HepG2 (cell line): ENCODE results near the gene NT5DC1. TPM values are rescaled to one million over a fixed set of nuclear protein-coding genes. Genes with fewer than 3 reads are reported as not detected.

Experiments used
- RARG ChIP-seq: sonication (generic); formaldehyde crosslinking; IDR thresholded peaks from 2 replicates; pipeline ENCODE4 v1.4.0; 2020; ENCODE audit warnings: low read depth, mild to moderate bottlenecking, missing genetic modification reagents
- REL ChIP-seq: sonication (generic); formaldehyde crosslinking; conservative IDR thresholded peaks from 2 replicates; pipeline ENCODE4 v1.8.0; 2022; ENCODE audit warnings: mild to moderate bottlenecking, missing genetic modification reagents, moderate library complexity
- SATB2 ChIP-seq: sonication (generic); formaldehyde crosslinking; IDR thresholded peaks from 2 replicates; pipeline ENCODE4 v1.5.0; 2020; ENCODE audit warnings: missing genetic modification reagents
- ZFP36L2 ChIP-seq: sonication (generic); formaldehyde crosslinking; IDR thresholded peaks from 2 replicates; pipeline ENCODE4 v1.4.0; 2020; ENCODE audit warnings: missing genetic modification reagents
- ZNF407 ChIP-seq: sonication (generic); formaldehyde crosslinking; IDR thresholded peaks from one replicate; pipeline ENCODE4 v1.5.1; 2020; ENCODE audit warnings: mild to moderate bottlenecking, missing genetic modification reagents; ENCODE audit errors: not compliant biosample characterization
- ZNF546 ChIP-seq: sonication (generic); formaldehyde crosslinking; conservative IDR thresholded peaks from 2 replicates; pipeline ENCODE4 v1.8.1; 2023; ENCODE audit warnings: mild to moderate bottlenecking, missing genetic modification reagents
- ZNF567 ChIP-seq: sonication (generic); formaldehyde crosslinking; IDR thresholded peaks from 2 replicates; pipeline ENCODE4 v1.8.1; 2023; ENCODE audit warnings: mild to moderate bottlenecking, missing genetic modification reagents, borderline replicate concordance
- ZNF740 ChIP-seq: sonication (generic); formaldehyde crosslinking; IDR thresholded peaks from 2 replicates; pipeline ENCODE4 v1.4.0; 2020; ENCODE audit warnings: missing genetic modification reagents
- ZNF766 ChIP-seq: sonication (generic); formaldehyde crosslinking; IDR thresholded peaks from 2 replicates; pipeline ENCODE4 v1.5.0; 2020; ENCODE audit warnings: missing genetic modification reagents, borderline replicate concordance
- ZNF777 ChIP-seq: sonication (generic); formaldehyde crosslinking; IDR thresholded peaks from 2 replicates; pipeline ENCODE4 v1.4.0; 2020; ENCODE audit warnings: missing genetic modification reagents
- polyA plus RNA-seq, 8 experiments: library from polyadenylated mRNA; depleted of rRNA in 3 of 8; stranded (reverse) in 7 of 8; unstranded in 1 of 8; fragments of >200 nt; fragmentation: Illumina TruSeq in 4 of 8; extraction: Trizol in 4 of 8; gene quantifications; 2 replicates each; pipeline versions ENCODE4 v1.2.1 to v1.2.3, GENCODE V29; 2011 to 2016; ENCODE audit warnings: low read depth in 4 of 8, missing spikeins in 1 of 8, mixed read lengths in 1 of 8; ENCODE audit not compliant: insufficient read depth in 1 of 8
- total RNA-seq, 5 experiments: library from RNA; depleted of rRNA; stranded (reverse); fragments of >200 nt; fragmentation: Illumina TruSeq; extraction: Trizol; gene quantifications; 2 replicates each; pipeline ENCODE4 v1.2.3, GENCODE V29; 2016; ENCODE audit warnings: low read depth in 1 of 5
- TF ChIP-seq, protein P1 (sequence below): sonication (generic); formaldehyde crosslinking; IDR thresholded peaks from 2 replicates; pipeline ENCODE4 v1.4.0; 2020; ENCODE audit warnings: missing genetic modification reagents, mild to moderate bottlenecking, borderline replicate concordance
- TF ChIP-seq, protein P2 (sequence below): IDR thresholded peaks from 2 replicates; pipeline ENCODE4 v1.6.1; 2016
- TF ChIP-seq, protein P3 (sequence below): sonication (generic); formaldehyde crosslinking; IDR thresholded peaks from 2 replicates; pipeline ENCODE4 v1.4.0; 2020; ENCODE audit warnings: mild to moderate bottlenecking, missing genetic modification reagents

Gene NT5DC1
- total and polyA plus RNA-seq, 2 of the 13 experiments (the other 11 are each of a cell fraction or from before 2014, with no cell fraction given) = 27.0 to 56.1 TPM

DNA sequence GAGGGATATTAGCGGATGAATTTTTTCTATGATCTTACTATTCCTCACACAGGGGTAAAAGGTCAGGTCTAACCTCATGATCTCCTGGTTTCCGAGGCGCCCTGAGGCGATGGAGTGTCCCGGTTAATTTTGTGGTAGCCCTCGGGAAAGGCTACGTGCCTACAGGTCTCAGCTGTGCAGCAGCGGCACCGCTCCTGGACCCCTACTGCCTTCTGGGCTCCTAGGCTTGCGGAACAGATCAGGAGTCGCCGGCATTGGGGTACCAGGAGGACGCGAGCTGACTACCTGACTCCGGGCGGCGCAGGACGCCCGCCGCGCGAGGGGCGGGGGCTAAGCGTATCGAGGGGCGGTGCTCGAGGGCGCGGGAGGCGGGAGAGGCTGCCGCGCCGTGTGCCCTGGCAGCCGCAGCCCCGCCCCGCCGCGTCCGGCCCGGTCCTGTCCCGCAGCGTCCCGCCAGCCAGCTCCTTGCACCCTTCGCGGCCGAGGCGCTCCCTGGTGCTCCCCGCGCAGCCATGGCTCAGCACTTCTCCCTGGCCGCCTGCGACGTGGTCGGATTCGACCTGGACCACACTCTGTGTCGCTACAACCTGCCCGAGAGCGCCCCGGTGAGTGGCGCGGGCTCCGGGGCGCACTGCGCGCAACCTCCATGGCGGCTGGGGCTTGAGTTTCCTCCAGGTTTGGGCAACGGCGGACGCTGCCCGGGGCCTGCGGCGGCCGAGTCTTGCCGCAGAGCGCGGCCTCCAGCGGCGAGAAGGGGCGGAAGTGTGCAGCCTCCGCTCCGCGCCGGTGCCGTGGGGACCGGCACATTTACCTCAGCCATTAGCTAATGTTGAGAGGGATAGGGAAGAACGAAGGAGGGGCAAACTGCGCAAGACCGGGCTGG, at the start of gene NT5DC1 (continued):
- TF ChIP-seq ZNF766 (peak; percentile 98), REL (CRISPR knock-in tag) (0 out of 2 replicates have a peak, but pooled peaks have one; percentile 57), ZNF546 (0 out of 2 replicates have a peak, but pooled peaks have one; percentile 86), RARG (CRISPR knock-in tag) (peak; percentile 72; the same call in 1 of the 2 replicates), ZNF777 (CRISPR knock-in tag) (peak; percentile 82), SATB2 (CRISPR knock-in tag) (peak; percentile 80; the same call in 1 of the 2 replicates), ZNF740 (0 out of 2 replicates have a peak, but pooled peaks have one; percentile 56), ZNF567 (CRISPR knock-in tag) (no peak), ZFP36L2 (CRISPR knock-in tag) (no peak; the same call in 1 of the 2 replicates), ZNF407 (CRISPR knock-in tag) (peak; percentile 96)
- TF ChIP-seq, protein P1, sequence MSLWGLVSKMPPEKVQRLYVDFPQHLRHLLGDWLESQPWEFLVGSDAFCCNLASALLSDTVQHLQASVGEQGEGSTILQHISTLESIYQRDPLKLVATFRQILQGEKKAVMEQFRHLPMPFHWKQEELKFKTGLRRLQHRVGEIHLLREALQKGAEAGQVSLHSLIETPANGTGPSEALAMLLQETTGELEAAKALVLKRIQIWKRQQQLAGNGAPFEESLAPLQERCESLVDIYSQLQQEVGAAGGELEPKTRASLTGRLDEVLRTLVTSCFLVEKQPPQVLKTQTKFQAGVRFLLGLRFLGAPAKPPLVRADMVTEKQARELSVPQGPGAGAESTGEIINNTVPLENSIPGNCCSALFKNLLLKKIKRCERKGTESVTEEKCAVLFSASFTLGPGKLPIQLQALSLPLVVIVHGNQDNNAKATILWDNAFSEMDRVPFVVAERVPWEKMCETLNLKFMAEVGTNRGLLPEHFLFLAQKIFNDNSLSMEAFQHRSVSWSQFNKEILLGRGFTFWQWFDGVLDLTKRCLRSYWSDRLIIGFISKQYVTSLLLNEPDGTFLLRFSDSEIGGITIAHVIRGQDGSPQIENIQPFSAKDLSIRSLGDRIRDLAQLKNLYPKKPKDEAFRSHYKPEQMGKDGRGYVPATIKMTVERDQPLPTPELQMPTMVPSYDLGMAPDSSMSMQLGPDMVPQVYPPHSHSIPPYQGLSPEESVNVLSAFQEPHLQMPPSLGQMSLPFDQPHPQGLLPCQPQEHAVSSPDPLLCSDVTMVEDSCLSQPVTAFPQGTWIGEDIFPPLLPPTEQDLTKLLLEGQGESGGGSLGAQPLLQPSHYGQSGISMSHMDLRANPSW (CRISPR knock-in tag) = no peak
- TF ChIP-seq, protein P2, sequence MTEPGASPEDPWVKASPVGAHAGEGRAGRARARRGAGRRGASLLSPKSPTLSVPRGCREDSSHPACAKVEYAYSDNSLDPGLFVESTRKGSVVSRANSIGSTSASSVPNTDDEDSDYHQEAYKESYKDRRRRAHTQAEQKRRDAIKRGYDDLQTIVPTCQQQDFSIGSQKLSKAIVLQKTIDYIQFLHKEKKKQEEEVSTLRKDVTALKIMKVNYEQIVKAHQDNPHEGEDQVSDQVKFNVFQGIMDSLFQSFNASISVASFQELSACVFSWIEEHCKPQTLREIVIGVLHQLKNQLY (CRISPR knock-in tag) = 0 out of 2 replicates have a peak, but pooled peaks have one; percentile 5
- TF ChIP-seq, protein P3, sequence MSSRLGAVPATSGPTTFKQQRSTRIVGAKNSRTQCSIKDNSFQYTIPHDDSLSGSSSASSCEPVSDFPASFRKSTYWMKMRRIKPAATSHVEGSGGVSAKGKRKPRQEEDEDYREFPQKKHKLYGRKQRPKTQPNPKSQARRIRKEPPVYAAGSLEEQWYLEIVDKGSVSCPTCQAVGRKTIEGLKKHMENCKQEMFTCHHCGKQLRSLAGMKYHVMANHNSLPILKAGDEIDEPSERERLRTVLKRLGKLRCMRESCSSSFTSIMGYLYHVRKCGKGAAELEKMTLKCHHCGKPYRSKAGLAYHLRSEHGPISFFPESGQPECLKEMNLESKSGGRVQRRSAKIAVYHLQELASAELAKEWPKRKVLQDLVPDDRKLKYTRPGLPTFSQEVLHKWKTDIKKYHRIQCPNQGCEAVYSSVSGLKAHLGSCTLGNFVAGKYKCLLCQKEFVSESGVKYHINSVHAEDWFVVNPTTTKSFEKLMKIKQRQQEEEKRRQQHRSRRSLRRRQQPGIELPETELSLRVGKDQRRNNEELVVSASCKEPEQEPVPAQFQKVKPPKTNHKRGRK = no peak; the same call in 1 of the 2 replicates
